Adrenal gland (tissue), 5 donors: ENCODE results near the gene ZFHX3.

Experiments
- CTCF ChIP-seq, 6 experiments: fragments of 450-650 bp in 4 of 6; fragments of 200-600 bp in 2 of 6; sonication (generic) in 1 of 6; IDR thresholded peaks; 1 replicate in 5 of 6; 2 replicates in 1 of 6; pipeline versions ENCODE4 v1.5.1 to v1.8.0; 2016 to 2021; ENCODE audit warnings: antibody characterized with exemption in 6 of 6, mild to moderate bottlenecking in 2 of 6, moderate library complexity in 1 of 6
- POLR2A ChIP-seq, 2 donors: fragments of 450-650 bp; IDR thresholded peaks; one replicate each; pipeline ENCODE4 v1.6.1; 2017; ENCODE audit warnings: antibody characterized with exemption in 2 of 2, mild to moderate bottlenecking in 2 of 2, moderate library complexity in 1 of 2
- donor health status: DM: no; HTN: no; CAD: no.

DNA sequence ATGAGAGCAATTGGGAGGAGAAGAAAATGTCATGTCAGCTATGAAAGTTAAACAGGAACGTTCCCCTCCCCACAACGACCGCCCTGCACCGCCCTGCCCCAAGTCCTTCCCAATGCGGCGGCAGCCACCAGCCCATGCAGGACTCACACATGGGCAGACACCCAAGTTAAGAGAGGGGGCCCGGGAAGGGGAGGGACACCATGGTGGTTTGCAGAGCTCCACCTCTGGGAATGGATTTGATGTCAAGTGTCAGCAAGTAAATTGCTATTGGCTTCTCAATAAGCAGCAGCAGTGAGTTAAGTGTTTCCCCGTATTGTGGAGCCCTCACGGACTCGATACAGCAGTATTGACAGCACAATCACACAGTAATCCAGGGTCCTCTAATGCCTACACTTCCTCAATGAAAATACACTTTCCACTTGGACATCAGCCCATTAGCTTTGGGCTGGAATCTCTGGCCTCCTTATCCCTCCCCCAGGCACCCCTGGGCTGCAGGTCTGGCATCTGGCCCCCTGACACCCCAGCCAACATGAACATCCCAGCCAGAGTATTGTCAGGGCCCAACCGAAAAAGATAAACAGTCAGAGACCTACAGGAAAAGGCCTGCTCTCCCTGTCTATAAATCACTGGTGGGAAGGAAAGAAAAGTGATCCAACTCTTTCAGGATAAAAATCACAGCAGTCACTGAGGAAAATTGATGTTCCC lies 22.6 kb downstream of the ZFHX3 start:
- TF ChIP-seq CTCF (IDR thresholded peaks at IDR 0.05) (no peak), POLR2A (IDR thresholded peaks at IDR 0.05) (no peak)
